Gastrocnemius medialis (tissue), 4 donors: Measurements from ENCODE around the gene LRTM2. TPM values are rescaled to one million over a fixed set of nuclear protein-coding genes. Genes with fewer than 3 reads are reported as not detected.

Experiments
- ATAC-seq, 2 donors: fragments of 150-250 bp; one replicate each; pipeline ENCODE4 v1.9.1; 2016
- DNase-seq, 2 donors: peaks; one replicate each; pipeline ENCODE4 v3.0.0-alpha.2; 2019
- H3K27ac ChIP-seq, 4 donors: fragments of 200-600 bp; sonication (generic); 1 replicate in 1 of 4; 2 replicates in 3 of 4; pipeline ENCODE4 v1.5.1; 2016 to 2018; ENCODE audit warnings: mild to moderate bottlenecking in 2 of 4, moderate library complexity in 1 of 4
- H3K27me3 ChIP-seq, 3 donors: fragments of 200-600 bp; sonication (generic) in 2 of 3; 1 replicate in 1 of 3; 2 replicates in 2 of 3; pipeline versions ENCODE4 v1.5.1 to v1.6.0; 2016 to 2019; ENCODE audit warnings: mild to moderate bottlenecking in 1 of 3, moderate library complexity in 1 of 3
- H3K36me3 ChIP-seq, 2 donors: fragments of 200-600 bp; sonication (generic) in 1 of 2; one replicate each; pipeline ENCODE4 v1.5.1; 2017 to 2018
- H3K4me1 ChIP-seq, 2 donors: fragments of 200-600 bp; sonication (generic) in 1 of 2; one replicate each; pipeline ENCODE4 v1.5.1; 2016 to 2017; ENCODE audit warnings: mild to moderate bottlenecking in 2 of 2
- H3K4me3 ChIP-seq, 4 donors: fragments of 200-600 bp; sonication (generic) in 3 of 4; 1 replicate in 1 of 4; 2 replicates in 3 of 4; pipeline ENCODE4 v1.5.1; 2016 to 2019; ENCODE audit warnings: mild to moderate bottlenecking in 2 of 4
- H3K9me3 ChIP-seq, 3 donors: fragments of 200-600 bp; sonication (generic) in 2 of 3; 1 replicate in 1 of 3; 2 replicates in 2 of 3; pipeline ENCODE4 v1.5.1; 2016 to 2019
- POLR2A ChIP-seq, 2 donors: fragments of 450-650 bp; IDR thresholded peaks; one replicate each; pipeline ENCODE4 v1.6.1; 2017; ENCODE audit warnings: antibody characterized with exemption in 2 of 2, mild to moderate bottlenecking in 2 of 2, moderate library complexity in 2 of 2
- in situ Hi-C, 4 donors: fragments of 200-750 bp; cut with MboI; loops; one replicate each; pipeline versions ENCODE4 v1.15.0 to v1.8.0; 2017; ENCODE audit warnings: low sequenced_read_pairs in 4 of 4
- intact Hi-C: fragments of 100-400 bp; cut with DNase I; formaldehyde crosslinking; loops from one replicate; pipeline ENCODE4 v1.15.1; 2023; ENCODE audit warnings: low total_unique reads
- total RNA-seq, 4 donors: library from RNA; depleted of rRNA; stranded (reverse); fragments of >200 nt; gene quantifications; one replicate each; pipeline versions ENCODE4 v1.1.0 to v1.2.3, GENCODE V29; 2016
- TF ChIP-seq, protein P1 (sequence below), 5 experiments: fragments of 450-650 bp in 3 of 5; fragments of 200-600 bp in 2 of 5; sonication (generic) in 2 of 5; IDR thresholded peaks in 4 of 5; conservative IDR thresholded peaks in 1 of 5; 1 replicate in 4 of 5; 2 replicates in 1 of 5; pipeline ENCODE4 v1.5.1; 2016 to 2019; ENCODE audit warnings: antibody characterized with exemption in 5 of 5, mild to moderate bottlenecking in 3 of 5, moderate library complexity in 3 of 5

The LRTM2 gene
- total RNA-seq, 4 donors from 2014 or later = not detected

DNA sequence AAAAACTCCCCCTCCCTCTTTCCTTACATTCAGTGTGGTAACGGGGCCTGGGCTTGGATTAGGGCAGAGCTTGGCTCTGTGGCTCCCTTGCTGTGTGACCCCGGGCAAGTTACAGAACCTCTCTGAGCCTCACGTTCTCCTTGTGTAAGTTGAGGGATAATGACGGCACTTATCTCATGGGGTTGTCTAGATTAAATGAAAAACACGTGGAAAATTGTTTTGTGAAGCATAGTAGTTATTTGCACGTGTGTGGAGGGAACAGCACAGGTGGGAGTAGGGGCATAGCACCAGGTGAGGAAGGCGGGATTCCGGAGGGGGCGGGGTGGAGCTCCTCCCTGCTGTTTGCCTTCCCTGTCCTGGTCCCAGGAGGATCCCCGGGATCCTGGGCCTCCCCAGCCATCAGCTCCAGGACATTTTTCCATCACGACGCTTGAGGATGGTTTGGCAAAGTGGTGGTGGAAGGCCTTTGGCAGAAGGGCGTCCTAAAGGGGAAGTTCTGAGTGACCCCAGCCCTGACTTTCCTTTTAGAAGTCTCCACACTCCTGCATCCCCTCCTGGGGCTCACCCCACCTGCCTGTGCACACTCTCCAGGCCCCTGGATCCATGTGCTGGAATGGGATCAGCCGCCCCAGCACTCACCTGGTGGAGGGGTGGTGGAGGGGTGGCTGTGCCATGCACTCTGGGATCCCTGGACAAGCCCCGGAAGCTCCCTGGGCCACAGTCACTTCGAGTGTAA lies 22.7 kb downstream of the LRTM2 start:
- DNase-seq = peak in 1 of 2 donors; percentile 3
- no peaks in the 10 kb centered on the region for H3K4me1 ChIP-seq
- in situ Hi-C loops (no loop called here), intact Hi-C loops (no loop called here)
- no peak overlapping the region for H3K27ac ChIP-seq
- no peak overlapping the region for H3K4me3 ChIP-seq
- no peak for ATAC-seq
- no peaks in the 10 kb centered on the region for H3K36me3 ChIP-seq
- no peaks in the 10 kb centered on the region for H3K9me3 ChIP-seq
- no peak for TF ChIP-seq POLR2A (IDR thresholded peaks at IDR 0.05)
- TF ChIP-seq, protein P1, sequence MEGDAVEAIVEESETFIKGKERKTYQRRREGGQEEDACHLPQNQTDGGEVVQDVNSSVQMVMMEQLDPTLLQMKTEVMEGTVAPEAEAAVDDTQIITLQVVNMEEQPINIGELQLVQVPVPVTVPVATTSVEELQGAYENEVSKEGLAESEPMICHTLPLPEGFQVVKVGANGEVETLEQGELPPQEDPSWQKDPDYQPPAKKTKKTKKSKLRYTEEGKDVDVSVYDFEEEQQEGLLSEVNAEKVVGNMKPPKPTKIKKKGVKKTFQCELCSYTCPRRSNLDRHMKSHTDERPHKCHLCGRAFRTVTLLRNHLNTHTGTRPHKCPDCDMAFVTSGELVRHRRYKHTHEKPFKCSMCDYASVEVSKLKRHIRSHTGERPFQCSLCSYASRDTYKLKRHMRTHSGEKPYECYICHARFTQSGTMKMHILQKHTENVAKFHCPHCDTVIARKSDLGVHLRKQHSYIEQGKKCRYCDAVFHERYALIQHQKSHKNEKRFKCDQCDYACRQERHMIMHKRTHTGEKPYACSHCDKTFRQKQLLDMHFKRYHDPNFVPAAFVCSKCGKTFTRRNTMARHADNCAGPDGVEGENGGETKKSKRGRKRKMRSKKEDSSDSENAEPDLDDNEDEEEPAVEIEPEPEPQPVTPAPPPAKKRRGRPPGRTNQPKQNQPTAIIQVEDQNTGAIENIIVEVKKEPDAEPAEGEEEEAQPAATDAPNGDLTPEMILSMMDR (IDR thresholded peaks at IDR 0.05 in 4 of 5, conservative IDR thresholded peaks at IDR 0.05 in 1 of 5) = no peak
- H3K27me3 ChIP-seq = peaks cover 0 to 6% (median 6%) of the 10 kb centered on the region in 3 donors

DNA sequence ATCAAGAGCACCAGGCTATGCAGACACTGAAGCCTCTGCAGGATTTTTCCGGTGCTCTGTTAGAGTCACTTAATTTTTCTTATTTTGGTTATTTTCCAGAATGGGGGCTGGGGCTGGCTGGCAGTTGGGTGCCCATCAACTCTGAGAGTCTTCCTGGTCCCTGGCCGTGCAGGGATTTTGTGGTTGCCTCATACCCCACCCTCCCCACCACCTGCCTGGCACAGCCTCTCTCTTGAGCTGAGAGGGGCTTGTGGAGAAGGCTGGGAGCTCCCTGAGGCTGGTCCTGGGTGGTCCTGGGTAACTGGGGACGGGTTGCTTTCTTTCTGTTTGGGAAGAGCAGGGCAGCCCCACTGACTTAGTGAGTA lies 23.3 kb downstream of the LRTM2 start:
- H3K36me3 ChIP-seq = no peaks in the 10 kb centered on the region
- H3K27ac ChIP-seq = no peak overlapping the region
- no peaks in the 10 kb centered on the region for H3K9me3 ChIP-seq
- TF ChIP-seq, protein P1 (IDR thresholded peaks at IDR 0.05 in 4 of 5, conservative IDR thresholded peaks at IDR 0.05 in 1 of 5) = no peak
- TF ChIP-seq POLR2A (IDR thresholded peaks at IDR 0.05) = no peak
- ATAC-seq = no peak
- DNase-seq = no peak
- in situ Hi-C loops = no loop called here
- H3K4me3 ChIP-seq = no peak overlapping the region
- intact Hi-C loops = no loop called here
- peaks cover 0 to 6% (median 3%) of the 10 kb centered on the region in 3 donors for H3K27me3 ChIP-seq
- no peaks in the 10 kb centered on the region for H3K4me1 ChIP-seq

DNA sequence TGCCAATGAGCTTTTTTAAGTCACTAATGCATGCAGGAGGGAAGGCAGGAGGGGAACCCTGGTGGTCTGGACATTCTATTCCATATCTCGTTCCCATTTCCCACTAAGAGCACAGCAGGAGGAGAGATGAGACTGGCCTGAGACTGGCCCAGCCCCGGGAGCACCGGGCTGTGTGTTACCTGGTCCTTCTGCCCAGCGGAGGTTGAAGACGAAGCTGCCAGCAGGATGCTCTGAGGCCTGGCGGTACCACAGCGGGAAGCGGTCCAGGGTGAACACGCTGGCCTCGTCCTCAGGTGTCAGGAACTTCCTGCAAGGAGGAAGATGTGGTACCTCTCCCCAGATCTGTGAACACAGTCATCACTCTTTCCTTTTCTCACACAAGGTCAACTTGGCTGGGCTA lies 23.9 kb downstream of the LRTM2 start:
- in situ Hi-C loops = no loop called here
- peaks cover 0 to 6% (median 3%) of the 10 kb centered on the region in 3 donors for H3K27me3 ChIP-seq

DNA sequence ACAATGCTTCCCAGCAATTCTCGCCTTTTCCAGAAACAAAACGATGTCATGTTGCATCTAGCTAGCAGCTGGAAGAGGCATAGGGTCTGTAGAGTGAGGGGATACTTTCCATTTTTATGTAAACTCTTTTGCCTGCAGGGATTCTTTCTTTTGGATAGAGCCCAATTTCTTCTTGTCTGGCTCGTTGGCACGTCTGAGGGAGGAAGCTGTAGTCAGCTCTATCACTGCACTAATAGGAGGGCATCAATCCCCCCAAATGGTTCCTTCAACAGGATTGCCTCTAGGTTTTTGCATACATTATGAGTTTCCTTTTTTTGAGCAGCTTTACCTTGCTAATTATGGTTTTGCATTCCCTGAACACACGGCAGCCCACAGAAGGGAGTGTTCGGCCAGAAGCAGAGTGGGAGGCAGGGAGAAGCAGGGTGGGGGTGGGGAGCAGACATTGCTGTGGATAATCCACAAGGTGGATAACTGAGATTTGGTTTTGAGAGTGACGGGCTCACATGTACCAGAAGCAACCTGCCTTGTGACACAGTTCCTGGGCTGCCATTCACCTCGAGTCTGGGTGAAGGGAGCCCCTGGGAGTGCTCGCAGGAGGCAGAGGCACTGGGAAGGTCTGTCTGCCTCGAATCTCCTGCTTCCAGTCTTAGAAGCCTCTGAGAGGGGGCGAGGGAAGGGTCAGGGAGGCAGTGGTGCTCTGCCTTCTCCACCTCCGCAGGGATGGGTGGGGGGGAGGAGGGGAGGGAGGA lies 24.5 kb downstream of the LRTM2 start:
- in situ Hi-C loops = no loop called here
- no peak overlapping the region for H3K4me3 ChIP-seq
- TF ChIP-seq POLR2A (IDR thresholded peaks at IDR 0.05) = no peak
- TF ChIP-seq, protein P1 (IDR thresholded peaks at IDR 0.05 in 4 of 5, conservative IDR thresholded peaks at IDR 0.05 in 1 of 5) = no peak
- no peaks in the 10 kb centered on the region for H3K9me3 ChIP-seq
- H3K27me3 ChIP-seq = peaks cover 0 to 6% (median 3%) of the 10 kb centered on the region in 3 donors
- H3K36me3 ChIP-seq = no peaks in the 10 kb centered on the region
- DNase-seq = peak in 1 of 2 donors; percentile 3
- H3K27ac ChIP-seq = no peak overlapping the region
- intact Hi-C loops = no loop called here
- H3K4me1 ChIP-seq = no peaks in the 10 kb centered on the region
- ATAC-seq = no peak

More for the DNA sequence above, 23.9 kb downstream of the LRTM2 start:
- no peak overlapping the region for H3K4me3 ChIP-seq
- no peaks in the 10 kb centered on the region for H3K36me3 ChIP-seq
- no peak for ATAC-seq
- DNase-seq = peak in 1 of 2 donors; percentile 2
- no peaks in the 10 kb centered on the region for H3K9me3 ChIP-seq
- H3K4me1 ChIP-seq = no peaks in the 10 kb centered on the region
- H3K27ac ChIP-seq = no peak overlapping the region
- intact Hi-C loops = no loop called here
- TF ChIP-seq, protein P1 (IDR thresholded peaks at IDR 0.05 in 4 of 5, conservative IDR thresholded peaks at IDR 0.05 in 1 of 5) = no peak
- TF ChIP-seq POLR2A (IDR thresholded peaks at IDR 0.05) = no peak
